SU-DHL-6 (cell line): Measurements from ENCODE around the gene COLQ.

ENCODE experiments used
- CTCF ChIP-seq: fragments of 200-600 bp; sonication (generic); IDR thresholded peaks from one replicate; pipeline ENCODE4 v1.5.1; 2017; ENCODE audit warnings: antibody characterized with exemption, mild to moderate bottlenecking, low read length, moderate library complexity; ENCODE audit not compliant: insufficient read depth, poor library complexity, severe bottlenecking
- EZH2phosphoT487 ChIP-seq: fragments of 200-600 bp; sonication (generic), shearing (Covaris generic); conservative IDR thresholded peaks from 2 replicates; pipeline ENCODE4 v1.6.1; 2018; ENCODE audit warnings: mild to moderate bottlenecking, antibody characterized with exemption, low read length, moderate library complexity, mixed read lengths

DNA sequence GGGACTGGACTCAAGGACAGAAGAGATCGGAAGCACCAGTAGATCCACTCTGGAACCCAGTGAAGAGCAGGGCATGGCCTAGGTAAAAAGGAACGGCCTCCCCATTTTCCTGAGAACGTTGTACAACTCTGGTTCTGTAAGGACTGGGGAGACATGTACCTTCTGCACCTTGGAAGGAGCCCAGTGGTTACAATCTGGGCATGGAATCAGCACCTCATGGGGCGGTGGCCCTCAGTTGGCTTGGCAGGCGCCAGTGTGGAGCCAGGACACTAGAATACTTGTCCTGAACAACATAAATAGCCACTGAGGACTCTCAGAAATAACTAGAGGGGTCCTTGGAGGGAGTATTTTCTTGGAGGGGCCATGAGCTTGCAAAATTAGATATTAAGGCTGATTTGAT, 68.5 kb downstream of the COLQ start:
- TF ChIP-seq CTCF (no peak), EZH2phosphoT487 (no peak)
